CD14-positive monocyte (primary cell): ENCODE measurements around the gene BMERB1. TPM values are rescaled to one million over a fixed set of nuclear protein-coding genes. Genes with fewer than 3 reads are reported as not detected.

Source experiments
- DNase-seq, 3 donors: peaks; one replicate each; pipeline ENCODE4 v3.0.0-alpha.2; 2011 to 2022
- H2AFZ ChIP-seq: 2 replicates; pipeline ENCODE4 v1.6.0; 2012; ENCODE audit warnings: mild to moderate bottlenecking, low read depth, low read length, inconsistent platforms; ENCODE audit not compliant: insufficient read depth, poor library complexity, severe bottlenecking
- H3K27ac ChIP-seq, 2 donors: 1 replicate in 1 of 2; 2 replicates in 1 of 2; pipeline ENCODE4 v1.5.1; 2012 to 2013; ENCODE audit warnings: low read length in 2 of 2, control low read depth in 1 of 2, inconsistent platforms in 1 of 2, low read depth in 1 of 2, mild to moderate bottlenecking in 1 of 2
- H3K27me3 ChIP-seq, 2 donors: one replicate each; pipeline versions ENCODE4 v1.6.0 to v1.6.1; 2011 to 2013; ENCODE audit warnings: low read length in 2 of 2; ENCODE audit not compliant: control insufficient read depth in 2 of 2, insufficient read depth in 2 of 2
- H3K36me3 ChIP-seq, 2 donors: replicated peaks in 1 of 2; 1 replicate in 1 of 2; 2 replicates in 1 of 2; pipeline versions ENCODE4 v1.5.1 to v1.6.1; 2012 to 2013; ENCODE audit warnings: low read length in 2 of 2, control low read depth in 1 of 2, inconsistent platforms in 1 of 2, mild to moderate bottlenecking in 1 of 2; ENCODE audit not compliant: insufficient read depth in 2 of 2, control insufficient read depth in 1 of 2
- H3K4me1 ChIP-seq, 2 donors: 1 replicate in 1 of 2; 2 replicates in 1 of 2; pipeline versions ENCODE4 v1.5.1 to v1.6.1; 2012 to 2013; ENCODE audit warnings: low read length in 2 of 2, control low read depth in 1 of 2, inconsistent platforms in 1 of 2, mild to moderate bottlenecking in 1 of 2, moderate library complexity in 1 of 2; ENCODE audit not compliant: insufficient read depth in 2 of 2, control insufficient read depth in 1 of 2
- H3K4me2 ChIP-seq: replicated peaks from 2 replicates; pipeline ENCODE3; 2012; ENCODE audit warnings: low read length, moderate library complexity, mild to moderate bottlenecking; ENCODE audit not compliant: poor library complexity, severe bottlenecking; ENCODE audit errors: extremely low read depth
- H3K4me3 ChIP-seq, 3 experiments: fragments of 200-600 bp in 1 of 3; sonication (generic) in 1 of 3; replicated peaks in 1 of 3; 1 replicate in 2 of 3; 2 replicates in 1 of 3; pipeline ENCODE4 v1.5.1; 2011 to 2013; ENCODE audit warnings: low read length in 3 of 3, mild to moderate bottlenecking in 3 of 3, control low read depth in 2 of 3, low read depth in 2 of 3, inconsistent platforms in 1 of 3, moderate library complexity in 1 of 3
- H3K79me2 ChIP-seq: 2 replicates; pipeline ENCODE4 v1.6.0; 2012; ENCODE audit warnings: mild to moderate bottlenecking, control low read depth, inconsistent platforms, low read length, moderate library complexity; ENCODE audit not compliant: insufficient read depth
- H3K9ac ChIP-seq: 2 replicates; pipeline ENCODE4 v1.6.0; 2017; ENCODE audit warnings: low read length, mild to moderate bottlenecking; ENCODE audit not compliant: insufficient read depth, poor library complexity, severe bottlenecking
- H3K9me3 ChIP-seq, 2 donors: replicated peaks in 1 of 2; 1 replicate in 1 of 2; 2 replicates in 1 of 2; pipeline versions ENCODE4 v1.5.1 to v1.6.1; 2012 to 2013; ENCODE audit warnings: low read length in 2 of 2, control low read depth in 1 of 2; ENCODE audit not compliant: control insufficient read depth in 1 of 2, insufficient read depth in 1 of 2
- H4K20me1 ChIP-seq: 2 replicates; pipeline ENCODE4 v1.6.0; 2012; ENCODE audit warnings: mild to moderate bottlenecking, low read length, control low read depth, moderate library complexity; ENCODE audit not compliant: insufficient read depth
- H3K27ac Mint-ChIP-seq, 7 donors: one replicate each; pipeline ENCODE4 v1.8.0; 2020; ENCODE audit warnings: mild to moderate bottlenecking in 7 of 7, mixed read lengths in 7 of 7, moderate library complexity in 6 of 7, inconsistent platforms in 2 of 7
- H3K27me3 Mint-ChIP-seq, 3 donors: one replicate each; pipeline ENCODE4 v1.8.0; 2021 to 2022; ENCODE audit warnings: low read depth in 3 of 3, mild to moderate bottlenecking in 3 of 3, mixed read lengths in 3 of 3, moderate library complexity in 3 of 3, inconsistent platforms in 1 of 3
- H3K36me3 Mint-ChIP-seq, 2 donors: one replicate each; pipeline ENCODE4 v1.8.0; 2020; ENCODE audit warnings: mixed read lengths in 2 of 2, inconsistent platforms in 1 of 2, mild to moderate bottlenecking in 1 of 2
- H3K4me1 Mint-ChIP-seq: one replicate; pipeline ENCODE4 v1.8.0; 2020; ENCODE audit warnings: mild to moderate bottlenecking, mixed read lengths
- H3K4me3 Mint-ChIP-seq, 2 donors: one replicate each; pipeline ENCODE4 v1.8.0; 2020; ENCODE audit warnings: mild to moderate bottlenecking in 2 of 2, mixed read lengths in 2 of 2, moderate library complexity in 1 of 2
- H3K9me3 Mint-ChIP-seq, 7 donors: one replicate each; pipeline ENCODE4 v1.8.0; 2020 to 2022; ENCODE audit warnings: mixed read lengths in 7 of 7, mild to moderate bottlenecking in 6 of 7, moderate library complexity in 6 of 7, inconsistent platforms in 2 of 7
- CTCF ChIP-seq: fragments of 200-600 bp; IDR thresholded peaks from one replicate; pipeline ENCODE4 v1.8.0; 2022; ENCODE audit warnings: antibody characterized with exemption, mild to moderate bottlenecking
- WGBS: methylation state at CpG from one replicate; pipeline ENCODE4 v1.1.5; 2013; ENCODE audit warnings: missing lambda C conversion rate; ENCODE audit not compliant: insufficient coverage; 5-methylcytosine and 5-hydroxymethylcytosine counted together
- intact Hi-C, 2 donors: fragments of 100-400 bp; cut with micrococcal nuclease; formaldehyde crosslinking; loops; one replicate each; pipeline versions ENCODE4 v1.15.0 to v1.15.1; 2023
- polyA plus RNA-seq, 3 donors: library from polyadenylated mRNA; depleted of rRNA in 1 of 3; unstranded in 2 of 3; stranded (reverse) in 1 of 3; fragments of 300-500 nt in 2 of 3; fragments of >200 nt in 1 of 3; fragmentation: Illumina TruSeq in 2 of 3; gene quantifications; 1 replicate in 2 of 3; 2 replicates in 1 of 3; pipeline ENCODE4 v1.2.3, GENCODE V29; 2012 to 2021

BMERB1 gene
- polyA plus RNA-seq, 3 donors: 0.11 to 0.28 (median 0.11) TPM

GRCh38 chr16:15559176-15559575 is 124.8 kb downstream of the BMERB1 start:
- Histone ChIP-seq H4K20me1 (no peaks in the 10 kb centered on the region), H3K4me3 (no peak overlapping the region), H3K27ac (no peak overlapping the region), H2AFZ (no peak overlapping the region), H3K27me3 (no peaks in the 10 kb centered on the region), H3K4me2 (no peak overlapping the region), H3K79me2 (no peaks in the 10 kb centered on the region), H3K4me1 (peaks cover 6 to 8% of the 10 kb centered on the region in 2 donors), H3K9ac (no peak overlapping the region), H3K9me3 (peaks cover 0 to 13% of the 10 kb centered on the region in 2 donors), H3K36me3 (no peaks in the 10 kb centered on the region)
- peaks cover 5 to 11% (median 9%) of the 10 kb centered on the region in 7 donors for H3K9me3 Mint-ChIP-seq
- H3K36me3 Mint-ChIP-seq: peaks cover 5% of the 10 kb centered on the region in 2 donors
- peaks cover 9% of the 10 kb centered on the region for H3K4me1 Mint-ChIP-seq
- peaks cover 0 to 6% (median 3%) of the 10 kb centered on the region in 3 donors for H3K27me3 Mint-ChIP-seq
- intact Hi-C loops: no loop called here
- WGBS: 96% methylated on average over 4 of the region's 4 CpGs
- H3K4me3 Mint-ChIP-seq: no peak overlapping the region
- DNase-seq: no peak
- TF ChIP-seq CTCF: no peak
- no peak overlapping the region for H3K27ac Mint-ChIP-seq

- H3K4me3 Mint-ChIP-seq: no peak overlapping the region
- Histone ChIP-seq H3K79me2 (no peaks in the 10 kb centered on the region), H3K4me3 (no peak overlapping the region), H3K27ac (no peak overlapping the region), H3K9me3 (peaks cover 0 to 13% of the 10 kb centered on the region in 2 donors), H3K4me2 (no peak overlapping the region), H3K27me3 (no peaks in the 10 kb centered on the region), H3K4me1 (peaks cover 13 to 15% of the 10 kb centered on the region in 2 donors), H3K36me3 (no peaks in the 10 kb centered on the region), H2AFZ (no peak overlapping the region), H3K9ac (no peak overlapping the region), H4K20me1 (no peaks in the 10 kb centered on the region)
- H3K9me3 Mint-ChIP-seq: peaks cover 5 to 13% (median 10%) of the 10 kb centered on the region in 7 donors
- DNase-seq: no peak
- peaks cover 3 to 5% of the 10 kb centered on the region in 2 donors for H3K36me3 Mint-ChIP-seq
- 97% methylated on average over 5 of the region's 7 CpGs for WGBS
- intact Hi-C loops: no loop called here
- H3K27me3 Mint-ChIP-seq: peaks cover 3 to 4% (median 3%) of the 10 kb centered on the region in 3 donors
- TF ChIP-seq CTCF: no peak
- peaks cover 20% of the 10 kb centered on the region for H3K4me1 Mint-ChIP-seq
- H3K27ac Mint-ChIP-seq: no peak overlapping the region
Observed at GRCh38 chr16:15564604-15565339, 130.4 kb downstream of the BMERB1 start.
